Measurements from ENCODE around the gene HS1BP3. TPM values are rescaled to one million over a fixed set of nuclear protein-coding genes. Genes with fewer than 3 reads are reported as not detected.
A peak's percentile ranks its signal among the peaks of the same experiment; 100 is the strongest.

HS1BP3 gene
- total RNA-seq, 1 donor from 2014 or later = 20.1 TPM

DNA sequence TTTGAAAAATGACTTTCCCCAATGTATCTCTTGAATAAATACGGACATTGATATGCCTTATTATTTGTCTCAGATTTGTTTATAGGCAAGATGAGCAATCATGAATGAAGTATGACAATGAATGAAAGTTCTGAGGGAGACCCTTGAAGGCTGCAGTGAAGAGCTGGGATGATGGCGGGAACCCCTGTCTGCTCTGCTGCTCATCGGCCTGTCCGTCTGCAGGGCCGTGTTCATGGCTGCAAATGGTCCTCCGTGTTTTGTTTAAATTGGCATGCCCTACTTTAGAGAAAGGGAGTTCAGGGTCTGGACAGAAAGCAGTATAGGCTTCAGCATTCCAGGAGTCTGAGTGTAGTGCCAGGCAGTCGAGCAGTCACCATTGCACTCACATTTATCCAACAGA is 1.2 kb upstream of the HS1BP3 start:
- intact Hi-C loops (cut with DNase I) = no loop called here

GRCh38 chr2:20651731-20652099 is 817 bp upstream of the HS1BP3 start:
- no peak for DNase-seq (ENCODE audit: missing footprints)
- ATAC-seq = no peak
- intact Hi-C loops (cut with DNase I) = no loop called here

More for the DNA sequence above, 1.2 kb upstream of the HS1BP3 start:
- DNase-seq (ENCODE audit: missing footprints) (peak; percentile 55), ATAC-seq (no peak)

- intact Hi-C loops (cut with DNase I) = no loop called here
- DNase-seq (ENCODE audit: missing footprints) = no peak
Observed at GRCh38 chr2:20650393-20650876, 463 bp downstream of the HS1BP3 start.

GRCh38 chr2:20649976-20650375 is 922 bp downstream of the HS1BP3 start:
- DNase-seq (ENCODE audit: missing footprints) (no peak), ATAC-seq (no peak)
- intact Hi-C loops (cut with DNase I) = no loop called here

More at GRCh38 chr2:20650393-20650876, 463 bp downstream of the HS1BP3 start:
- peak; percentile 3 for ATAC-seq

GRCh38 chr2:20649576-20649975 is 1.3 kb downstream of the HS1BP3 start:
- ATAC-seq = no peak
- peak; percentile 63 for DNase-seq (ENCODE audit: missing footprints)
- intact Hi-C loops (cut with DNase I) = no loop called here

DNA sequence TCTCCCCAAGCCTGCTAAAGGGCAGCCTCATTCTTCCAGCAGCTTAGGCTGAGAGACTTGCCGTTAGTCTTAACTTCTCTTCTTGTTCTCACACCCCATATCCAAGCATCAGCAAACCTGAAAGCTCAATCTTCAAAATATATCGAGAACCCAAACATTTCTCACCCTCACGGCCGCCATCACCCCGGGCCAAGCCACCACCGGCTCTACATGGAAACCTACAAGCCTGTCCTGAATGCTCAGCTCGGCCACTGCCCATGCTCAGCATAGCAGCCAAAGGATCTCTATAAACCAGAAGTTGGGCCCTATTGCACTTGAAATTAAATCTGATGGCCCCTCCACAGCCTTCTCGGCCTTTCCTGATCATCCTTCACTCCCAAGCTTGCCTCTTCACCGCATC is 2.1 kb downstream of the HS1BP3 start:
- DNase-seq (ENCODE audit: missing footprints) (peak; percentile 7), ATAC-seq (no peak)
- intact Hi-C loops (cut with DNase I) = no loop called here

- peak; percentile 11 for DNase-seq (ENCODE audit: missing footprints)
- intact Hi-C loops (cut with DNase I) = no loop called here
- no peak for ATAC-seq
Observed at GRCh38 chr2:20648206-20648605, 2.7 kb downstream of the HS1BP3 start.

DNA sequence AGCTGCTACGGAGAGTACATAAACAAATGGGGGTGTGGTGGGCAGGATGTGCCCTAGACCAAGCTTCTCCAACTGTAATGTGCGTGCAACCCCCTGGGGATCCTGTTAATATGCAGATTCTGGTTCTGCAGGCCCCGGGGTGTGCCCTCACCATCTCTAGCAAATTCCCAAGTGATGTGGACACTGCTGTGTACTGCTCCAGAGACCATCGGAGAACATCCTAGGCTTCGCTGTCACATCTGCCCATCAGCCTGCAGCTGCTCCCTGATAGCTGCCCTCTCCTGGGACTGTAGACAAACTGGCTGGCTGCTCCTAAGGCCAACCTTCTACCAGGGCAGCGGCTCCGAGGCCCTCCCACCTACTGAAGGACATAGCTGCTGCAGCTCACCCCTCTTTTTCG is 3.2 kb downstream of the HS1BP3 start:
- ATAC-seq (no peak), DNase-seq (ENCODE audit: missing footprints) (peak; percentile 35)
- intact Hi-C loops (cut with DNase I) = no loop called here

GRCh38 chr2:20647211-20647610 is 3.7 kb downstream of the HS1BP3 start:
- intact Hi-C loops (cut with DNase I) = no loop called here
- peak; percentile 26 for DNase-seq (ENCODE audit: missing footprints)
- no peak for ATAC-seq

GRCh38 chr2:20646446-20646845 is 4.5 kb downstream of the HS1BP3 start:
- ATAC-seq (no peak), DNase-seq (ENCODE audit: missing footprints) (peak; percentile 68)
- intact Hi-C loops (cut with DNase I) = no loop called here

GRCh38 chr2:20645761-20646160 is 5.1 kb downstream of the HS1BP3 start:
- no peak for ATAC-seq
- intact Hi-C loops (cut with DNase I) = no loop called here
- DNase-seq (ENCODE audit: missing footprints) = peak; percentile 61

- DNase-seq (ENCODE audit: missing footprints) (peak; percentile 33), ATAC-seq (no peak)
- intact Hi-C loops (cut with DNase I) = no loop called here
Observed at GRCh38 chr2:20645301-20645701, 5.6 kb downstream of the HS1BP3 start.

DNA sequence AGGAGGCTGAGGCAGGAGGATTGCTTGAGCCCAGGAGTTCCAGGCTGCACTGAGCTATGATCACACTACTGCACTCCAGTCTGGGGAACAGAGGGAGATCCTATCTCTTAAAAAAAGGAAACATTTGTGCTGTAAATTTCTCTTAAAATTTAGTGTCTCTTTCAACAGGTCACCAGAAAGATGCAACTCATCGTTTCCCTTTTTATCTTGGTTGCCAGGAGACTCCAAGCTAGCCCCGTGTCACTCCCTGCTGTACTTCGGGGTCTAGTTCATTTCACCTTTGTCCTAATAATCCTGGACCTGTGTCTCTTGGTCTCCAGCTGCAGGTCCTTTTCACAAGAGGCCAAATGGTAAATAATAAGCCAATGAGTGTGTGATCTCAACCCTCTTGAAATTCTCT is 7.1 kb downstream of the HS1BP3 start:
- no peak for DNase-seq (ENCODE audit: missing footprints)
- no peak for ATAC-seq
- intact Hi-C loops (cut with DNase I) = no loop called here

DNA sequence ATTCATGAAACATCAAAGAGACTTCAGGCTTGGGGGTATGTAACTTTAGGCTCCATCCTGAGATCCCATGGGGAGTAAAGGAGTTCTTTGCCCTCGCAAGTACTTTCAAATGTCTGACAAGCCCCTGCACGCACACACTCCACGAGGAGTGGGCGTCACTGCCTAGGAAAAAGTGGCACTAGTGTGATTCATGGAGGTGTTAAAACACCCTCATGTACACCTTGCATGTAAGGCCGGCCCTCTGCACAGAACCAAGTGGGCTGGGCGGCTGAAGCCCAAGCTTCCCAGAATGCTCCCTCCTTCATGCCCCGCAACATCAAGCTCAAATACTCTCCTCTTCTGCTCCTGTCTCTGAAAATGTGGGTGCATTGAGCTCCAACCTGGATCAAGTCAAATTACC is 7.8 kb downstream of the HS1BP3 start:
- ATAC-seq = no peak
- DNase-seq (ENCODE audit: missing footprints) = peak; percentile 4
- intact Hi-C loops (cut with DNase I) = no loop called here

GRCh38 chr2:20642055-20642971 is 8.6 kb downstream of the HS1BP3 start:
- DNase-seq (ENCODE audit: missing footprints) (peak; percentile 92), ATAC-seq (peak; percentile 92)
- intact Hi-C loops (cut with DNase I) = loop anchor here (1.0 kb wide), 1 partner anchor 199 kb away; no protein-coding TSS in a partner anchor

- intact Hi-C loops (cut with DNase I) = no loop called here
- peak; percentile 65 for DNase-seq (ENCODE audit: missing footprints)
- no peak for ATAC-seq
Observed at GRCh38 chr2:20641123-20641985, 9.5 kb downstream of the HS1BP3 start.

DNA sequence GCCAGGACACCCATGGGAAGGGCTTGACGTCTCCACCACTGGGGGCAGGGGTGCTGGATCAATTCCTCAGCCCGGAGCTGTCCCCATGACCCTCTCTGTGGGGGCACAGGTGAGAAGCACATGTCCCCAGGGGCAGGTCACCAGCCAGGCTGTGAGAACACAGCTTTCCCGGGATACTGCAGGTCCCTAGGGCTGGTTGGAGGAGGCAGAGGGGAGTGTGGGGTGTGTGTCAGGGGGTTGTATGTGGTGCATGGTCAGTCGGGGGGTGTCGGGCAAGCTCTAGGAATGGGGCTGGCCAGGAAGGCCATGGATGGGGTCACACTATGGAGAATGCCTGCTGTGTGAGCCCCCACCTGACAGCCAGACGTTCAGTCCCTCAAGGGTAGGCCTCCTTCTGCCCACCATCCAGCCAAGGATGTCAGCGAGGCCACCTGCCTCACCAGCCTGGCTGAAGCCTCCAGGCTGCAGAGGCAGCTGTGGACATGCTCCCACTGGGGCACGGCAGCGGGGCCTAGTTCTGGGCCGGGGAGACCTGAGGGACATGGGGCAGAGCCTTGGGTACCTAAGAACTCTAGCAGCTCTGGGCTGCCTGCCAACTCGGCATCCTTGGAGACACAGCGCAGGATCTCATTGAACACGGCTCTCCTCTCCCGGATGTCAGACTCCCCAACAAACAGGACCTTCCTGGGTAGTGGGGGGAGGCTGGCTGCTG is 10.3 kb downstream of the HS1BP3 start:
- no peak for ATAC-seq
- intact Hi-C loops (cut with DNase I) = no loop called here
- peak; percentile 75 for DNase-seq (ENCODE audit: missing footprints)

- DNase-seq (ENCODE audit: missing footprints) (peak; percentile 48), ATAC-seq (no peak)
- intact Hi-C loops (cut with DNase I) = loop anchor here (5.0 kb wide), 1 partner anchor 132 kb away; no protein-coding TSS in a partner anchor
Observed at GRCh38 chr2:20638646-20639430, 12.1 kb downstream of the HS1BP3 start.

Measured in Right ventricle myocardium inferior (tissue), 1 donor.